GM12874 (cell line): ENCODE measurements around the gene KANK4.

Source experiments
- CTCF ChIP-seq: IDR thresholded peaks from 2 replicates; pipeline ENCODE4 v1.5.1; 2011; ENCODE audit warnings: low read depth, mild to moderate bottlenecking, control low read depth, low read length, moderate library complexity; ENCODE audit not compliant: insufficient read depth

The KANK4 gene

DNA sequence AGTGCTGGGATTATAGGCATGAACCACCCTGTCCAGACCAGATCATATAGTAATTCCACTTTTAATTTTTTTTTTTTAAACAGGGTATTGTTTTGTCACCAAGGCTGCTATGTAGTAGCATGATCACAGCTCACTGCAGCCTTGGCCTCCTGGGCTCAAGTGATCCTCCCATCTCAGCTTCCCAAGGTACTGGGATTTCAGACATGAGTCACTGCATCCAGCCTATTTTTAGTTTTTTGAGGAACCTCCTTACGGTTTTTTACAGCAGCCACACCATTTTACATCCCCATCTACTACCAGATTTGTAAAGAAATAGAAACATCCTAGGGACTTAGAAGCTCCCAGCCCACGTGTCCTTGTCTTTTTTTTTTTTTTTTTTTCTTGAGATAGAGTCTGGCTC, 100.6 kb downstream of the KANK4 start:
- no peak for TF ChIP-seq CTCF

GRCh38 chr1:62213075-62213914, 105.9 kb downstream of the KANK4 start:
- TF ChIP-seq CTCF, result no peak

DNA sequence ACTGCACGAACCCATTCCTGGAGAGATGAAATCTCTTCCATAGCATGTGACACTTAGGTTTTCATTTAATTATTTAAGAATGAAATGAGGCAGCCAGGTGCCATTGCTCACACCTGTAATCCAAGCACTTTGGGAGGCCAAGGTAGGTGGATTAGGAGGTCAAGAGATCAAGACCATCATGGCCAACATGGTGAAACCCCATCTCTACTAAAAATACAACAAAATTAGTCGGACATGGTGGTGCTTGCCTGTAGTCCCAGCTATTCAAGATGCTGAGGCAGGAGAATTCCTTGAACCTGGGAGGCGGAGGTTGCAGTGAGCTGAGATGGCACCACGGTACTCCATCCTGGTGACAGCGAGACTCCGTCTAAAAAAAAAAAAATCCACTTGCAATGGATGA, 106.8 kb downstream of the KANK4 start:
- no peak for TF ChIP-seq CTCF

- TF ChIP-seq CTCF, result no peak
These were observed 108.3 kb downstream of the KANK4 start for GRCh38 chr1:62210960-62211359.

DNA sequence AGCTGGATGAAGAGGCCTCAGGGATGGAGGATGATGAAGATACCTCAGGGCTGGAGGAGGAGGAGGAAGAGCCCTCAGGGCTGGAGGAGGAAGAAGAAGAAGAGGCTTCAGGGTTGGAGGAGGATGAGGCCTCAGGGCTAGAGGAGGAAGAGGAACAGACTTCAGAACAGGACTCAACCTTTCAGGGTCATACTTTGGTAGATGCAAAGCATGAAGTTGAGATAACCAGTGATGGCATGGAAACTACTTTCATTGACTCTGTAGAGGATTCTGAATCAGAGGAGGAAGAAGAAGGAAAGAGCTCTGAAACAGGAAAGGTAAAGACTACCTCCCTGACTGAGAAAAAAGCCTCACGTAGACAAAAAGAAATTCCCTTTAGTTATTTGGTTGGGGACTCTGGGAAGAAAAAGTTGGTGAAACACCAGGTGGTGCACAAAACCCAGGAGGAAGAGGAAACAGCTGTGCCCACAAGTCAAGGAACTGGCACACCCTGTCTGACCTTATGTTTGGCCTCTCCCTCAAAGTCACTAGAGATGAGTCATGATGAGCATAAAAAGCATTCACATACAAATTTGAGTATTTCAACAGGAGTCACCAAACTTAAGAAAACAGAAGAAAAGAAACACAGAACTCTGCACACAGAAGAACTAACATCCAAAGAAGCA, 109.2 kb downstream of the KANK4 start:
- no peak for TF ChIP-seq CTCF

DNA sequence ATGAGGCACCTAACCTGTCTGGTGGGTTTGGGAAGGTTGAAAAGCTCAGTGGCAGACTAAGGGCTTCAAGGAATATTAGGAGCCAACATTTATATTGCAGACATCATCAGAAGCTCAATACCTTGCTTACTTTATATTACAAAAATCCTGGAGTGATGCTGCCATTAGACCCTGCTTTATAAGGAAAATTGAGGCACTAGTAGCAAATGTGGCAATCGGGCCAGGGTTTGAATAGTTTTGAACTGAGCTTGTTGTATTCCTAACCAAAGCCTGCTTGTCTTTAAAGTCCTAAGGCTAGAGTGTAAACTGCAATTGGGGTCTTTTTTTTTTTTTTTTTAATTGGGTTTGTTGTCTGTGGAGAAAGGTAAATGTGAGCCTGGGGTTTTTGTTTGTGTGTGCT, 110.3 kb downstream of the KANK4 start:
- no peak for TF ChIP-seq CTCF

DNA sequence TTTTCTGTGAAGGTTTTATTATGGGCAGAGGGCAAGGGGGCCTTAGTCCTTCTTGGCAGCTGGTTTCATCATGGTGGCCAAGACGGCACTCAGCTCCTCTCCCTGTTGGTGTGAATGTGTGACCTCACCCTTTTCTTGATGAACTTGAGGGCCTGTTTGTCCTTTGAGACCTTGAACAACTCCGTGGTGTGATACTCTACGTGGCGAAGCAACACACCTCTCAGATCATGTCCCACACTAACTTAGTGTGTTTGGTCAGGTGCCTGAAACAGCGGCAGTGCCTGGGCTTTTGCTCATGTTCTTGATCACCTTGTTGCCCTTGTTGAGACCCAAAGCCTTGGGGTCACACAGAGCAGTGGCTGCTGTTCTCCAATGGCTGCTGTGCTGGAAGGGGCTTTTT, 111.1 kb downstream of the KANK4 start:
- TF ChIP-seq CTCF, result no peak
